ENCODE data around the gene PRKAR1B. TPM values are rescaled to one million over a fixed set of nuclear protein-coding genes. Genes with fewer than 3 reads are reported as not detected.

Gene PRKAR1B
- total RNA-seq, 1 experiment from 2014 or later, result 9.6 TPM

GRCh38 chr7:625376-625971, 101.6 kb downstream of the PRKAR1B start:
- no peaks in the 10 kb centered on the region for H3K4me1 ChIP-seq (ENCODE audit: low read length)
- H3K4me3 ChIP-seq (ENCODE audit: low read length), result no peak overlapping the region
- H3K79me2 ChIP-seq (ENCODE audit: low read length), result 0 out of 2 replicates have a peak, but pooled peaks cover 5% of the 10 kb centered on the region
- H3K9ac ChIP-seq (ENCODE audit: low read length), result no peak overlapping the region
- H3K27me3 ChIP-seq (ENCODE audit: low read length), result no peaks in the 10 kb centered on the region
- H3K4me2 ChIP-seq (ENCODE audit: low read depth, low read length, poor library complexity, severe bottlenecking), result no peak overlapping the region
- no peak overlapping the region for H2AFZ ChIP-seq (ENCODE audit: low read length)
- H3K9me3 ChIP-seq (ENCODE audit: low read length), result peaks cover 26% of the 10 kb centered on the region
- DNase-seq, result no peak
- no peaks in the 10 kb centered on the region for H4K20me1 ChIP-seq (ENCODE audit: insufficient read depth, low read depth, low read length)
- no peaks in the 10 kb centered on the region for H3K9me2 ChIP-seq (replicated peaks; ENCODE audit: insufficient read depth, low read length)
- no peak overlapping the region for H3K27ac ChIP-seq (ENCODE audit: low read length)
- peaks cover 17% of the 10 kb centered on the region; the same call in 1 of the 2 replicates for H3K36me3 ChIP-seq (ENCODE audit: insufficient read depth, low read length)

DNA sequence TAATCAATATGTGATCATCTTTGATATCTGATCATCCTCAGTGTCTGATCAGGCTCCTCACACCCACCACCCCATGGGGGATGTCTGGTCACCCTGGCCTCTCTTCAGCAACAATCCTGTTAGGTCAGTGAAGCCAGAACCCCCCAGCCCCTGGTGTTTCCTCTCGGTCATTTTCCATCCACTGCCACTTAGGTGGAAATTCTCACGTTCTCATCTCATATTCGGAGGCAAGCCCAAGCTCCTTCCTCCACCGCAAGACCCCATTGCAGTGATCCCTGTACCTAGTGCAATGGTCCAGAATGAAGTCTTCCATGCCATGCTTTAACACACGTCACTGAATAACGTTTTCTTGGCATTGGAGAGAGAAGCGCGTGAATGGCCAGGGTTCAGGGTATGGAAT, 103.6 kb downstream of the PRKAR1B start:
- peaks cover 28% of the 10 kb centered on the region for H3K9me3 ChIP-seq (ENCODE audit: low read length)
- no peak overlapping the region for H3K27ac ChIP-seq (ENCODE audit: low read length)
- no peaks in the 10 kb centered on the region for H3K4me1 ChIP-seq (ENCODE audit: low read length)
- no peak overlapping the region for H3K4me2 ChIP-seq (ENCODE audit: low read depth, low read length, poor library complexity, severe bottlenecking)
- no peaks in the 10 kb centered on the region for H3K27me3 ChIP-seq (ENCODE audit: low read length)
- no peak overlapping the region for H2AFZ ChIP-seq (ENCODE audit: low read length)
- H3K9ac ChIP-seq (ENCODE audit: low read length), result no peak overlapping the region
- no peaks in the 10 kb centered on the region for H3K9me2 ChIP-seq (replicated peaks; ENCODE audit: insufficient read depth, low read length)
- peaks cover 17% of the 10 kb centered on the region; the same call in 1 of the 2 replicates for H3K36me3 ChIP-seq (ENCODE audit: insufficient read depth, low read length)
- H4K20me1 ChIP-seq (ENCODE audit: insufficient read depth, low read depth, low read length), result no peaks in the 10 kb centered on the region
- DNase-seq, result no peak
- 0 out of 2 replicates have a peak, but pooled peaks cover 5% of the 10 kb centered on the region for H3K79me2 ChIP-seq (ENCODE audit: low read length)
- H3K4me3 ChIP-seq (ENCODE audit: low read length), result no peak overlapping the region

DNA sequence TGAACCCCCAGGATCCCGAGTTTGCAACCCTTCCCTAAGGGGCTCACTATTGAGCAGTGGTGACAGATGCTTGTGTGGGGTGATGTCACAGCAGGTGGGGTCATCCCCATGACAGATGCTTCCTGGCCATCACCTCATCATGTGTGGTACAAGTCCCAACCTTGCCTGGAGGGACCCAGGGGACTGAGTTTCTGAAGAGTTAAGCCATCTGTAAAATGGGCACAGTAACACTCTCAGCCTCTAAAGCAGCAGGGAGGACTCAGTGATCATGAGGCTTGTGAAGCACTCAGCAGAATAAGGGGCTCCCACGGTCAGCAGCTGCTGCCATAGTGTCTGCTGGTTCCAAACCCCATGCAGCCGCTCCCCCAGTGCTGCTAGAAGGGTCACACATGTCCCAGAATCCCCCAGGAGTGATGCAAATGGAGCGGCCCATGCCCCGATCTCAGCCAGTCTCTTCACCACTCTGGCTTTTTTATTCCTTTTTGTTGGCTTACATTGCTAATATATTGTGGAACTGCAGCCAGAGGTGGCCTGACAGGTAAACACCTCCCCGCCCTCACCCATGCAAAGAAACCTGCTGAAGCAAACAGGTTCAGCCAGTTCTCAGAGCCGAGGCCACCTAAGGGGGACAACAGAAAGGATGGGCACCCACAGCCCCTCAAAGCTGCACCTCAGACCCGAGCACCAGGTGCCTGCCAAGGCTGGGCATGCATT, 105.4 kb downstream of the PRKAR1B start:
- DNase-seq, result no peak
- Histone ChIP-seq H3K4me3 (ENCODE audit: low read length) (no peak overlapping the region), H3K9me2 (replicated peaks; ENCODE audit: insufficient read depth, low read length) (no peaks in the 10 kb centered on the region)

GRCh38 chr7:620885-621284, 106.2 kb downstream of the PRKAR1B start:
- Histone ChIP-seq H3K79me2 (ENCODE audit: low read length) (0 out of 2 replicates have a peak, but pooled peaks cover 5% of the 10 kb centered on the region), H3K36me3 (ENCODE audit: insufficient read depth, low read length) (peaks cover 17% of the 10 kb centered on the region; the same call in 1 of the 2 replicates), H2AFZ (ENCODE audit: low read length) (no peak overlapping the region), H3K9me2 (replicated peaks; ENCODE audit: insufficient read depth, low read length) (no peaks in the 10 kb centered on the region), H3K9me3 (ENCODE audit: low read length) (peaks cover 28% of the 10 kb centered on the region), H3K27ac (ENCODE audit: low read length) (no peak overlapping the region), H3K4me2 (ENCODE audit: low read depth, low read length, poor library complexity, severe bottlenecking) (no peak overlapping the region), H4K20me1 (ENCODE audit: insufficient read depth, low read depth, low read length) (no peaks in the 10 kb centered on the region), H3K27me3 (ENCODE audit: low read length) (no peaks in the 10 kb centered on the region), H3K4me1 (ENCODE audit: low read length) (no peaks in the 10 kb centered on the region), H3K4me3 (ENCODE audit: low read length) (no peak overlapping the region), H3K9ac (ENCODE audit: low read length) (no peak overlapping the region)
- DNase-seq, result peak; percentile 52

More for the DNA sequence above, 105.4 kb downstream of the PRKAR1B start:
- no peaks in the 10 kb centered on the region for H3K27me3 ChIP-seq (ENCODE audit: low read length)
- H2AFZ ChIP-seq (ENCODE audit: low read length), result no peak overlapping the region
- H3K36me3 ChIP-seq (ENCODE audit: insufficient read depth, low read length), result peaks cover 17% of the 10 kb centered on the region; the same call in 1 of the 2 replicates
- H3K79me2 ChIP-seq (ENCODE audit: low read length), result 0 out of 2 replicates have a peak, but pooled peaks cover 5% of the 10 kb centered on the region
- no peaks in the 10 kb centered on the region for H4K20me1 ChIP-seq (ENCODE audit: insufficient read depth, low read depth, low read length)
- H3K9ac ChIP-seq (ENCODE audit: low read length), result no peak overlapping the region
- no peak overlapping the region for H3K27ac ChIP-seq (ENCODE audit: low read length)
- H3K9me3 ChIP-seq (ENCODE audit: low read length), result peaks cover 28% of the 10 kb centered on the region
- H3K4me1 ChIP-seq (ENCODE audit: low read length), result no peaks in the 10 kb centered on the region
- H3K4me2 ChIP-seq (ENCODE audit: low read depth, low read length, poor library complexity, severe bottlenecking), result no peak overlapping the region

DNA sequence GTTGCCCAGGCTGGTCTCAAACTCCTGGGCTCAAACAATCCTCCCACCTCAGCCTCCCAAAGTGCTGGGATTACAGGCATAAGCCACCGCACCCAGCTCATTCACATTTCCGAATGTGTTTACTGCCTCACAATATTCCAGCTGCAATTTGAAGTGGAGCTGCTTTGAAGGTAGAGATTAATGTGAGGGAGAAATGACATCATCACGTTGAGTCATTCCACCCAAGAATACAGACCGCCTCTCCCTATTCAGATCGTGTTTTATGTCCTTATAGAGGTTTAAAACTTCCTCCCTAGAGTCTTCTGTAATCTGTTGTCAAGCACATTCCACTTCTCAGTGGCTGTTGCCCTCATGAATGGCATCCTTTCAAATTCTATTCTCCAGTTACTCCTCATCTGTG, 107.0 kb downstream of the PRKAR1B start:
- 0 out of 2 replicates have a peak, but pooled peaks cover under 1% of the 10 kb centered on the region for H3K79me2 ChIP-seq (ENCODE audit: low read length)
- no peaks in the 10 kb centered on the region for H3K9me2 ChIP-seq (replicated peaks; ENCODE audit: insufficient read depth, low read length)
- H3K9ac ChIP-seq (ENCODE audit: low read length), result no peak overlapping the region
- H3K27me3 ChIP-seq (ENCODE audit: low read length), result no peaks in the 10 kb centered on the region
- no peak for DNase-seq
- H3K9me3 ChIP-seq (ENCODE audit: low read length), result peaks cover 28% of the 10 kb centered on the region
- no peak overlapping the region for H3K4me2 ChIP-seq (ENCODE audit: low read depth, low read length, poor library complexity, severe bottlenecking)
- H3K4me3 ChIP-seq (ENCODE audit: low read length), result no peak overlapping the region
- peaks cover 17% of the 10 kb centered on the region; the same call in 1 of the 2 replicates for H3K36me3 ChIP-seq (ENCODE audit: insufficient read depth, low read length)
- H2AFZ ChIP-seq (ENCODE audit: low read length), result no peak overlapping the region
- H3K27ac ChIP-seq (ENCODE audit: low read length), result no peak overlapping the region
- H4K20me1 ChIP-seq (ENCODE audit: insufficient read depth, low read depth, low read length), result no peaks in the 10 kb centered on the region
- no peaks in the 10 kb centered on the region for H3K4me1 ChIP-seq (ENCODE audit: low read length)

DNA sequence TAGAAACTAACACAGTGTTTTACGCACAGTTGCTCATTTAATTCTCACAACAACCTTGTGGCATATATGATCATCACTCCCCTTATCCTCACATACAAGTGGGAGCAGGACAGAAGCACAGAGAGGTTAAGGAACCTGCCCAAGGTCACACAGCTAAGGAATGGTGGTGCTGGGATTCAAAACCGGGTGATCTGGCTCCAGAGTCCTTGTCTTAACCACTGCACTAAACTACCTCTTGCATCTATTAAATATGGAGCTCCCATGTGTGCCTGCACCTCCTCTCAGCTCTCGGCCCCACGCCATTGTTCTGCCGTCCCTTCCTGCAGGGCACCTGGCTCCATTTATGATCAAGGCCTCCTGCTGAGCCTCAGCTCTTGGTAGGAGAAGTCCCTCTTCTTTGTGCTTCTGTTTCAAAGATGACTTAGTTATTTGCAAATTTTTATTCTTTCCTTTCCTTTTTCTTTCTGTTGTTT, 107.7 kb downstream of the PRKAR1B start:
- no peak overlapping the region for H3K4me2 ChIP-seq (ENCODE audit: low read depth, low read length, poor library complexity, severe bottlenecking)
- H2AFZ ChIP-seq (ENCODE audit: low read length), result no peak overlapping the region
- H3K79me2 ChIP-seq (ENCODE audit: low read length), result no peaks in the 10 kb centered on the region
- no peak overlapping the region for H3K27ac ChIP-seq (ENCODE audit: low read length)
- no peaks in the 10 kb centered on the region for H3K4me1 ChIP-seq (ENCODE audit: low read length)
- no peak for DNase-seq
- H3K9me2 ChIP-seq (replicated peaks; ENCODE audit: insufficient read depth, low read length), result no peaks in the 10 kb centered on the region
- H4K20me1 ChIP-seq (ENCODE audit: insufficient read depth, low read depth, low read length), result no peaks in the 10 kb centered on the region
- peaks cover 28% of the 10 kb centered on the region for H3K9me3 ChIP-seq (ENCODE audit: low read length)
- H3K36me3 ChIP-seq (ENCODE audit: insufficient read depth, low read length), result peaks cover 17% of the 10 kb centered on the region; the same call in 1 of the 2 replicates
- no peak overlapping the region for H3K4me3 ChIP-seq (ENCODE audit: low read length)
- H3K9ac ChIP-seq (ENCODE audit: low read length), result no peak overlapping the region
- no peaks in the 10 kb centered on the region for H3K27me3 ChIP-seq (ENCODE audit: low read length)

GRCh38 chr7:618539-619367, 108.3 kb downstream of the PRKAR1B start:
- DNase-seq, result no peak
- Histone ChIP-seq H3K9me3 (ENCODE audit: low read length) (peaks cover 27% of the 10 kb centered on the region), H3K9ac (ENCODE audit: low read length) (no peak overlapping the region), H3K9me2 (replicated peaks; ENCODE audit: insufficient read depth, low read length) (no peaks in the 10 kb centered on the region), H3K4me2 (ENCODE audit: low read depth, low read length, poor library complexity, severe bottlenecking) (no peak overlapping the region), H3K36me3 (ENCODE audit: insufficient read depth, low read length) (peaks cover 16% of the 10 kb centered on the region; the same call in 1 of the 2 replicates), H3K4me3 (ENCODE audit: low read length) (no peak overlapping the region), H3K4me1 (ENCODE audit: low read length) (no peaks in the 10 kb centered on the region), H4K20me1 (ENCODE audit: insufficient read depth, low read depth, low read length) (no peaks in the 10 kb centered on the region), H3K27me3 (ENCODE audit: low read length) (no peaks in the 10 kb centered on the region), H2AFZ (ENCODE audit: low read length) (no peak overlapping the region), H3K27ac (ENCODE audit: low read length) (no peak overlapping the region), H3K79me2 (ENCODE audit: low read length) (no peaks in the 10 kb centered on the region)

Measured in Karpas-422 (cell line).